HG02588 (cell line): ENCODE results near the gene COMTD1.
A peak's percentile ranks its signal among the peaks of the same experiment; 100 is the strongest.
"Not testable (repeated sequence)": the region's sequence is repeated elsewhere in the genome, so short reads cannot be mapped to it uniquely, and the experiment has no call there.

Source experiments
- ATAC-seq: cut with Tn5 transposase; IDR thresholded peaks from one replicate; pipeline ENCODE4 v1.9.1; 2021; ENCODE audit warnings: mild to moderate bottlenecking, moderate library complexity; ENCODE audit not compliant: unreplicated experiment

COMTD1 gene

GRCh38 chr10:75223507-75223906 lies 12.2 kb downstream of the COMTD1 start:
- no peak for ATAC-seq

DNA sequence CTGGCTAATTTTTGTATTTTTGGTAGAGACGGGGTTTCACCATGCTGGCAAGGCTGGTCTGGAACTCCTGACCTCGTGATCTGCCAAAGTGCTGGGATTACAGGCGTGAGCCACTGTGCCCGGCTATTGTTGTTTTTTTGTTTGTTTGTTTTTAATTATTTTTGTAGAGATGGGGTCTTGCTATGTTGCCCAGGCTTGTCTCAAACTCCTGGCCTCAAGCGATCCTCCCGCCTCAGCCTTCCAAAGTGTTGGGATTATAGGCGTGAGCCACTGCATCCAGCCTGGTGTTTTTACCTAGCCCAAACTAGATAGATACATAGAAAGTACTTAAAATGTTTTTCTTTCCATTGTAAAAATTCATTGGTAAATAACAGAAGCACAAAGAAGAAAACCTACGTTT lies 14.3 kb downstream of the COMTD1 start:
- ATAC-seq: not testable (repeated sequence)

- ATAC-seq: no peak
Measured at GRCh38 chr10:75220274-75220673, 15.5 kb downstream of the COMTD1 start.

DNA sequence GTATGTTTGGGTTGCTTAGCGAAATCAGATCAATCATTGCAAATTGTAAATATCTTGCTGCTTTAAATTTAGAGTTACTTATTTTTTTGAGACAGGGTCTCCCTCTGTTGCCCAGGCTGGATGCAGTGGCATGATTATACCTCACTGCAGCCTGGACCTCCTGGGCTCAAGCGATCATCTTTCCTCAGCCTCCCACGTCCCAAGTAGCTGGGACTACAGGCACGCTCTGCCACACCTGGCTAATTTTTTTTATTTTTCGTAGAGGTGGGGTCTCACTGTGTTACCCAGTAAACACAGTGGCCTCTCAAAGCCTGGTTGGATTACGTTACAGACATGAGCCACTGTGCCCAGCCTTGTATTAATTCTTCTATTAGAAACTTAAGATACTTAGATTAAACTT lies 23.4 kb downstream of the COMTD1 start:
- ATAC-seq: no peak

DNA sequence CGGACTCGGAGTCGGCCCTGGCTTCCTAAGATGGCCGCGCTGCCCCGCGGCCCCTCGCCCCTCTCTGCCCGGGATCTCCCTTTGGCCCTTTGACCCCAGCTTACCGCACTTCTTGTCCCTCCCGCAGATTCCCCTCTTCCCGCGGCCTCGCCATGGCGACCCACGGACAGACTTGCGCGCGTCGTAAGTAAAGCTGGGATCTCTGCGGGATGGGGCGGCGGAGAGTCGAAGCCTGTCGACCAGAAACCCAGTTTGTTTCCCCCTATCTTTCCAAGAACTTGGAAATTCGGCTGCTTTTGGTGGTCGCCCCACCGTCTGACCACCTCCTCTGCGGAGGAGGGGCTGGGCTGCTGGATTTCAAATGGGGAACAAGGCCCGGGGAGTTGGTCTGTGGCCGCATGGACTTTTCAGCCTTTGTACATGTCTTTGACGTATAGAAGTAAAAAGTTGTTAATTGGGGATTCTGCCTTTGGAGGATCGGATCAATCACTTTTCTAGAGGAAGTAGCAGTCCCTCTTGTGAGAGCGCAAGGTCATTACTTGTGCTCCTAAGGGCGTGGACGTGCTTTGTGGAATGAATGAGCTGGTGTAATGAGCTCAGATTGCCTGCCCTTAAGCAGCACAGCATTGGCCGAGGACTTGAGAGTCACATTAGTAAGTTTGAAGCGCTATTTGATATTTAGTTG lies 24.6 kb downstream of the COMTD1 start:
- no peak for ATAC-seq

- peak; percentile 85 for ATAC-seq
Measured at GRCh38 chr10:75210282-75211006, 25.3 kb downstream of the COMTD1 start, which contains the start of gene VDAC2. TSS of gene VDAC2 (plus strand) at chr10:75210796. CDS start at chr10:75211159, 363 bp downstream.

DNA sequence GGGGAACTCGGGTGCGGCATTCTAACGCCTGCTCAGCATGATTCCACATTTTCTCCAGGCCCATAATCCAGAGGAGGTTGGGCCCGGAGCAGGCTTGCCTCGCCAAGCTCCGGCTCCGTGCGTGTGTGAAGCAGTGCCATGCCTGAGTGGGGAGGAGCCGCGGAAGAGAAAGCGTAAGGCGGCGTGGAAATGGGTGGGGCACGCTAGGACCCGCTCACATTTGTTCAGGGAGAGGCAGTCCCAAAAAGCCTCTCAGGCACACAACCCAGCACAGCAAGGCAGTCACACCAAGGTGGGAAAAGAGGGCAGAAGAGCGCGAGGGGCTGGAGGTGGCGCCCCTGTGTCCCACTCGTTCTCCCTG lies 25.9 kb downstream of the COMTD1 start:
- peak; percentile 53 for ATAC-seq

GRCh38 chr10:75209086-75209920 lies 26.5 kb downstream of the COMTD1 start:
- ATAC-seq: no peak

DNA sequence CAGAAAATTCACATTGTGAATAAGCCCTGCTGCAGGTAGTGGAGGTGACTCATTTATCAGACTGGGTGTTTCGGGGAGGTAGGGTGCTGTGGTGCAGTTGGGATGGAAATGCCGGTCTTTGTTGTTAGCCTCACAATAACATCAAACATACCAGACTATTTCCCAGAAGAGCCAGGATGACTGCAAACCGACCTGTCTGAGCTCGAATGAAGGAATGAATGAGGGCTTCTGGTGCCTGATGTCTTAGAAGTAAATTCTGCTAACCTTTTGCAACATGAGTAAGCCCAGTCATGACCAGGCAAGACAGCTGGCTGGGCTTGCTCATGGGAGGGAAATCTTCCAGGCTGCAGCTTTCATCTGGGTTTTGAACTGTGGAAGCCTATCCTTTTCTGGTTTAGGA lies 27.6 kb downstream of the COMTD1 start:
- no peak for ATAC-seq

DNA sequence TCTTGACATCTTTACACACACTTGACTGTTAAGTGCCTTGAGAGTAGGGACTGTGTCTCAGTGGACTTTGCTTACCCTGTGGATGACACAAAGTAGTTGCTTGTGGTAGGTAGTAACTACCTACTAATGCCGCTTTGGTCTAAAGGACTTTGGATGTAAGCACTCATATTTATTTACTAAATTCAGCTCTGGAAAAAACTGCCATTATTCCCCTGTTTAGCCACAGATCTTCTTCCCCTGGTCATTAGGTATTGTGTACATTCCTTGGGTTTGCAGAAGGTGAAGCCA lies 28.0 kb downstream of the COMTD1 start:
- no peak for ATAC-seq

GRCh38 chr10:75207079-75207856 lies 28.5 kb downstream of the COMTD1 start:
- no peak for ATAC-seq

GRCh38 chr10:75206638-75207037 lies 29.1 kb downstream of the COMTD1 start:
- ATAC-seq: not testable (repeated sequence)

DNA sequence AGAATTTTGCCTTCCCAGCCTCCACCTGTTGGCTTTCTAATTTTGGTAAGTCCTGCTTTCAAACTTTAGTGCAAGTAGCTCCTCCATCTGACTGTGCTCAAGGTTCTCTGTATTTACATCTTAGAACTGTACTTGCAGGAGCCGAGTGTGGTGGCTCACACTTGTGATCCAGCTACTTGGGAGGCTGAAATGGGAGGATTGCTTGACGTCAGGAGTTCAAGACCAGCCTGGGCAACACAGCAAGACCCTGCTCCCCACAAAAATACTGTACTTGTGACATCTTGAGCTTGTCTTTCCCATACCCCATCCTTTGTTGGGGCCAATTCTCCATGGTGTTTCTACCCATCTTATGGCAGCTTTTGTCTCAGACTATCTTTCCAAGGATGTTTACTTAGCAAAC lies 29.8 kb downstream of the COMTD1 start:
- ATAC-seq: no peak

DNA sequence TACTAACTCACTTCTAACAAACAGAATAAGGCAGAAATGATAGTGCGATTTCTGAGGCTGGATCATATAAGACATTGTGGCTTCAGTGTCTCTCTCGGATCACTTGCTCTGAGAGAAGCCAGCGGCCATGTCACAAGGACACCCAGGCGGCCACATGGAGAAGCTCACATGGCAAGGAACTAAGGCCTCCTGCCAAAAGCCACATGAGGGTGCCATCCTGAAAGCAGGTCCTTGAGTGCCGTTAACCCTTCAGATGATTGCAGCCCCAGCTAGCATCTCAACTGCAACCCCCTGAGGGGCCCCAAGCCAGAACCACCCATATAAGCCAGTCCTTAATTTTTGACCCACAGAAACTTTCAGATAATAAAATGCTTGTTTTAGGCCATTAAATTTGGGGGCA lies 32.0 kb downstream of the COMTD1 start:
- no peak for ATAC-seq

DNA sequence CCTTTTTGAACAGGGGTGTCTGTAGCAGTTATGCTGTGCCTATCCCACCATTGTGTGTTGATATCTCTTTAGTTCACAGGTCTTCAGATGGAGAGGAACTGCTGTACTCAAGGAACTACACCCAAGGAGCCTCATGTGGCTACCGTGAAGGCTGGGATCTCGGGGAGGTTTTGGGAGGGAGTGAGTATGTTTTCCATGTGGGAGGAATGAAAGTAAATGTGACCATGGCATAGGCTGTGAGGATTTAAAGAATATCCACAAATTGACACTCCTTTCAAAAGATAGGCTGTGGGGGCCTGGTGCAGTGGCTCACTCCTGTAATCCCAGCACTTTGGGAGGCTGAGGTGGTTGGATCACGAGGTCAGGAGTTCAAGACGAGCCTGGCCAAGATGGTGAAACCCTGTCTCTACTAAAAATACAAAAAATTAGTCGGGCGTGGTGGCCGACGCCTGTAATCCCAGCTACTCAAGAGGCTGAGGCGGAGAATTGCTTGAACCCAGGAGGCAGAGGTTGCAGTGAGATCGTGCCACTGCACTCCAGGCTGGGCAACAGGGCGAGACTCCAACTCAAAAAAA lies 32.6 kb downstream of the COMTD1 start:
- ATAC-seq: not testable (repeated sequence)

GRCh38 chr10:75202321-75203045 lies 33.3 kb downstream of the COMTD1 start:
- ATAC-seq: no peak

DNA sequence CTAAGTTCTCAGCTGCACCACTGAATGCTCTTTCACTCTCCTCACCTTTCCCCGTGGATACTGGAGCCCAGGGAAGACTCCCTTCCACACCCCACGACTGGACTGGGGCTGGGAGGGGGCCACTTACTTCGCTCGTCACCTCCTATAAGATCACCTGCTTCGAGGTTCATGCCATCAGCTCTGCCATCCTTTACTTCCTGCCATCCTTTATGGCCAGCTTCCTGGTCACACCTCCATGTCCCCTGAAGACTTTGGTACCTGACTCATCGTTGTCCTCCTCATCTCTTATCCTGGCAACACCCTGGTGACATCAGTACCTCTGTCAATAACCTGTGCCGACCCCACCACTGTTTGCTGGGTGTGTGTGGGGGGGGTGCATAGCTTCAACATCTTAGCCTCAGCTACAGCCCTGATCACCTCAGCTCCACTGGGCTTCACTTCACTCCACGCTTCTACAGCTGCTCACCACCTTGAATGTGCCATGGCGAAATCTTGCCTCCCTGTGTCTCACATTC lies 33.9 kb downstream of the COMTD1 start:
- no peak for ATAC-seq

DNA sequence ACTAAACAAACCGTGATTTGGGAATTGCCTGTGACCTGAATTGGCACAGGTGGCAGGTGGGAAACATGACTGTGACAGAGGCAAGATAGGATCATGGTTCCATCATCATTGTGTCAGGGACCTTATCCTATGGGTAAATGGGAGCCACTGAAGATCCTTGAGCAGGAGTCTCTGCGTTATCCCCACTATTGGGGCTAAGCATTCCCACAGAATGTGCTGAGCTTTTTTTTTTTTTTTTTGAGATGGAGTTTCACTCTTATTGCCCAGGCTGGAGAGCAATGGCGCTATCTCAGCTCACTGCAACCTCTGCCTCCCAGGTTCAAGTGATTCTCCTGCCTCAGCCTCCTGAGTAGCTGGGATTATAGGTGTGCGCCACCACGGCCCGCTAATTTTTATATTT lies 35.8 kb downstream of the COMTD1 start:
- not testable (repeated sequence) for ATAC-seq

DNA sequence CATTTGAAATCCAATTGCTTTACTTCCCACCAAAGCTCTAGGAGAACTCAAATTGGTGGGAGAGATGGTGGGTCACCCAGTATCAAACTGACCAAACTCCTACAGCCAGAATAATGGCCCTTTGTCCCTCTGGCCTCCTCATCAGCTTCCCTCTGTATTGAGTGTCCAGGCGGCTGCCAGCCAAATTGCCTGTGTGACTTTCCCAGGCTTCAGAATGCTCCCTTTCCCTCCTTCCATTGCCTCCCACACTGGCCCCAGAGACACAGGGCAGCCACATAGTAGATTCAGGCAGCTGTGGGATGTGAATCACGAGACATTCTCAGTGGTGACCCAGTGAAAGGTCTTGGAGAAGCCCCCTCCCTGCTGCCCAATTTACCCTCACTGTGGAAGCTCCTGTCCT lies 37.9 kb downstream of the COMTD1 start:
- ATAC-seq: no peak

DNA sequence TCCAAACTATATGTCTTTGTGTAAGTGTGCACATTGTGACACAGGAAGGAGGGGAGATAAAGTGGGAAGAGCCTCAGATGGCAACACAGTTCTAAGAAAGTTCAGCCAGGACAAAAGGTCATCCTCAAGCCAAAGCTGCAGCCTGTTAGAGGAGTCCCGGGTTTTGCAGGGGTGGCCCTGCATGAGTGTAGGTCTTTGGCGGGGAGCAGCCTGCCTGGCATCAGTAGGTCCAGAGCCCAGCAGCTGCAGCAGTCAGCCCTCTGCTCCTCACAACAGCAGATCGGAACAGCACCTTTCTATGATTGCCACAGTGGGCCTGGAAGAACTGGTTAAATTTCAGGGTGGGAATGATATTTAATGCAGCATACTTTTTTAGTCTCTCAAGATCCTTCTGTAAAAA lies 38.7 kb downstream of the COMTD1 start:
- no peak for ATAC-seq
